ENCODE measurements around the gene CFAP299. TPM values are rescaled to one million over a fixed set of nuclear protein-coding genes. Genes with fewer than 3 reads are reported as not detected.

Gene CFAP299
- total and polyA plus RNA-seq, 2 donors (not counting 3 experiments of a cell fraction or from before 2014, with no cell fraction given): not detected

DNA sequence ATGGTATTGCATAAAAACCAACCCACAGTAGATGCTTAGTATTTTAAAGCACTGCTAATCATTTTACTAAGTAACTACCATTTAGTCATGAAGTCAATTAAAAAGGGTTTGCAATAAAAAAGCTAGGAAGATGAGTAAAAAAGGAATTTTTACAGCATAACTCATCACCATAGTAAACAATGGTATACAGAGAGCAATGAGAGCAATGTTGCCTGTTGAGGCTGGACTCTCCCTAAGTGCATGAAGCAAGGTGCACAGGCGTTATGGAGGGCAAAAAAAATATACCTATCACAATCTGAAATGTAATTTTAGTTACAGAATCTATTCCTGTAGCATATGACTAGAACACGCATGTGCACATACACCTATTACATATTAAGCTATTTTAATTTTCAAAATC lies 565.4 kb downstream of the CFAP299 start:
- CTCF ChIA-PET: no interaction called here
- Histone ChIP-seq H3K9ac (replicated peaks; ENCODE audit: extremely low read depth, insufficient read depth, low read length) (no peak overlapping the region), H3K9me1 (replicated peaks; ENCODE audit: control insufficient read depth, extremely low read depth, insufficient read depth, low read length) (no peaks in the 10 kb centered on the region), H2AFZ (ENCODE audit: low read depth, low read length) (no peak overlapping the region), H3K9me3 (replicated peaks; ENCODE audit: control insufficient read depth, insufficient read depth, low read length) (no peaks in the 10 kb centered on the region), H3K4me3 (replicated peaks in 1 of 3; ENCODE audit: insufficient read depth in 1 of 3, low read depth in 1 of 3, low read length in 3 of 3) (no peak overlapping the region), H3K4me2 (ENCODE audit: insufficient read depth, low read length) (no peak overlapping the region), H3K79me2 (ENCODE audit: control insufficient read depth, insufficient read depth, low read length) (no peaks in the 10 kb centered on the region), H4K20me1 (replicated peaks; ENCODE audit: control insufficient read depth, extremely low read depth, insufficient read depth, low read length) (no peaks in the 10 kb centered on the region), H3K36me3 (ENCODE audit: control insufficient read depth in 2 of 2, extremely low read depth in 1 of 2, insufficient read depth in 2 of 2, low read length in 2 of 2) (no peaks in the 10 kb centered on the region), H3K27ac (ENCODE audit: insufficient read depth, low read depth, low read length) (no peak overlapping the region), H3K4me1 (ENCODE audit: control insufficient read depth, extremely low read depth, insufficient read depth, low read length) (no peaks in the 10 kb centered on the region), H3K27me3 (ENCODE audit: control insufficient read depth in 2 of 2, insufficient read depth in 2 of 2, low read length in 2 of 2) (no peaks in the 10 kb centered on the region)
- TF ChIP-seq POLR2AphosphoS5 (IDR thresholded peaks at IDR 0.05; ENCODE audit: insufficient read depth, low read depth, low read length) (no peak), JUN (IDR thresholded peaks at IDR 0.05; ENCODE audit: borderline replicate concordance, insufficient read depth, insufficient read length, low read depth) (no peak), EZH2 (IDR thresholded peaks at IDR 0.05; ENCODE audit: borderline replicate concordance, low read depth, low read length, severe bottlenecking) (no peak), POLR2A (IDR thresholded peaks at IDR 0.05; ENCODE audit: low read depth, low read length) (no peak), GATA2 (IDR thresholded peaks at IDR 0.05; ENCODE audit: insufficient read depth, insufficient read length, low read depth, low read length) (no peak), MYC (IDR thresholded peaks at IDR 0.05; ENCODE audit: low read depth, low read length) (no peak), FOS (IDR thresholded peaks at IDR 0.05; ENCODE audit: borderline replicate concordance, insufficient read depth, low read length) (no peak)
- TF ChIP-seq, protein P1, sequence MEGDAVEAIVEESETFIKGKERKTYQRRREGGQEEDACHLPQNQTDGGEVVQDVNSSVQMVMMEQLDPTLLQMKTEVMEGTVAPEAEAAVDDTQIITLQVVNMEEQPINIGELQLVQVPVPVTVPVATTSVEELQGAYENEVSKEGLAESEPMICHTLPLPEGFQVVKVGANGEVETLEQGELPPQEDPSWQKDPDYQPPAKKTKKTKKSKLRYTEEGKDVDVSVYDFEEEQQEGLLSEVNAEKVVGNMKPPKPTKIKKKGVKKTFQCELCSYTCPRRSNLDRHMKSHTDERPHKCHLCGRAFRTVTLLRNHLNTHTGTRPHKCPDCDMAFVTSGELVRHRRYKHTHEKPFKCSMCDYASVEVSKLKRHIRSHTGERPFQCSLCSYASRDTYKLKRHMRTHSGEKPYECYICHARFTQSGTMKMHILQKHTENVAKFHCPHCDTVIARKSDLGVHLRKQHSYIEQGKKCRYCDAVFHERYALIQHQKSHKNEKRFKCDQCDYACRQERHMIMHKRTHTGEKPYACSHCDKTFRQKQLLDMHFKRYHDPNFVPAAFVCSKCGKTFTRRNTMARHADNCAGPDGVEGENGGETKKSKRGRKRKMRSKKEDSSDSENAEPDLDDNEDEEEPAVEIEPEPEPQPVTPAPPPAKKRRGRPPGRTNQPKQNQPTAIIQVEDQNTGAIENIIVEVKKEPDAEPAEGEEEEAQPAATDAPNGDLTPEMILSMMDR (IDR thresholded peaks at IDR 0.05; ENCODE audit: extremely low read depth in 1 of 2, insufficient read depth in 1 of 2, low read depth in 1 of 2, low read length in 2 of 2): no peak
- TF ChIP-seq, protein P2, sequence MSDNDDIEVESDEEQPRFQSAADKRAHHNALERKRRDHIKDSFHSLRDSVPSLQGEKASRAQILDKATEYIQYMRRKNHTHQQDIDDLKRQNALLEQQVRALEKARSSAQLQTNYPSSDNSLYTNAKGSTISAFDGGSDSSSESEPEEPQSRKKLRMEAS (IDR thresholded peaks at IDR 0.05; ENCODE audit: insufficient read depth, insufficient read length): no peak
- intact Hi-C loops (cut with micrococcal nuclease) (no loop called here), dilution Hi-C loops (cut with MboI; ENCODE audit: extremely low pct_ligation_motif_present, low sequenced_read_pairs) (no loop called here)
- DNase-seq (ENCODE audit: low read depth, low spot score) (no peak), FAIRE-seq (no peak)
- no TSS peak for BruUV-seq (replicated peaks)
- POLR2A ChIA-PET: no interaction called here

All from endothelial cell of umbilical vein (primary cell).